ENCODE results near the gene MYO16. TPM values are rescaled to one million over a fixed set of nuclear protein-coding genes. Genes with fewer than 3 reads are reported as not detected.

MYO16 gene
- total RNA-seq, 3 donors from 2014 or later = 0.15 to 0.48 (median 0.33) TPM

DNA sequence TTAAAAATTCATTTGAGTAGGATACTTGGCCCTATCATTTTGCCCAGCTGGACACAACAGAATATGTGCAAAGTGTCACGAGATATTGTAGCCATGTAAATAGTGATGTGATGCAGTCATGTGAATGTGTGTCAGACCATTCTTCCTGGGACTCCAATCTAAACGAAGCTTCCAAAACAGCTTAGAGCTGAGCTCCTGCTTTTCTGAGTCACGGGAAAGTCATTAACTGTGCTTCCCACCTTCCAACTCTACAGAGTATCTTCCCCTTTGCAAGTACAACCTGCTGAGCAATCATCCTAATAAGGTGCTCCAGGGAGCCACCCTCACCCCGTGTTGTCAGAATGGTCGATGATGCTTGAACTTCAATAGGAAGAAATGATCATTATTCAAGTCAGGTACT is 294.7 kb downstream of the MYO16 start:
- no peak overlapping the region for H3K27ac ChIP-seq
- H3K4me1 ChIP-seq = no peaks in the 10 kb centered on the region
- TF ChIP-seq POLR2AphosphoS5 (IDR thresholded peaks at IDR 0.05) (no peak), CTCF (IDR thresholded peaks at IDR 0.05) (no peak), POLR2A (IDR thresholded peaks at IDR 0.05) (no peak)
- no peak for DNase-seq (ENCODE audit: low spot score in 2 of 2)
- H3K4me3 ChIP-seq = no peak overlapping the region
- no peaks in the 10 kb centered on the region for H3K36me3 ChIP-seq
- intact Hi-C loops (cut with DNase I; ENCODE audit: low total_unique reads) = no loop called here
- H3K9me3 ChIP-seq = no peaks in the 10 kb centered on the region
- H3K27me3 ChIP-seq = no peaks in the 10 kb centered on the region

- no peak for TF ChIP-seq CTCF (IDR thresholded peaks at IDR 0.05)
- no peak for TF ChIP-seq POLR2AphosphoS5 (IDR thresholded peaks at IDR 0.05)
- no peak for TF ChIP-seq POLR2A (IDR thresholded peaks at IDR 0.05)
- Histone ChIP-seq H3K9me3 (no peaks in the 10 kb centered on the region), H3K27me3 (no peaks in the 10 kb centered on the region), H3K27ac (no peak overlapping the region), H3K4me1 (no peaks in the 10 kb centered on the region), H3K4me3 (no peak overlapping the region), H3K36me3 (no peaks in the 10 kb centered on the region)
- DNase-seq (ENCODE audit: low spot score in 2 of 2) = no peak
- intact Hi-C loops (cut with DNase I; ENCODE audit: low total_unique reads) = no loop called here
Observed at GRCh38 chr13:108924541-108924940, 295.1 kb downstream of the MYO16 start.

- Histone ChIP-seq H3K4me1 (no peaks in the 10 kb centered on the region), H3K27ac (no peak overlapping the region), H3K9me3 (no peaks in the 10 kb centered on the region), H3K27me3 (no peaks in the 10 kb centered on the region), H3K4me3 (no peak overlapping the region), H3K36me3 (no peaks in the 10 kb centered on the region)
- DNase-seq (ENCODE audit: low spot score in 2 of 2) = no peak
- intact Hi-C loops (cut with DNase I; ENCODE audit: low total_unique reads) = no loop called here
- no peak for TF ChIP-seq CTCF (IDR thresholded peaks at IDR 0.05)
- TF ChIP-seq POLR2AphosphoS5 (IDR thresholded peaks at IDR 0.05) = no peak
- TF ChIP-seq POLR2A (IDR thresholded peaks at IDR 0.05) = no peak
Observed at GRCh38 chr13:108925070-108925469, 295.7 kb downstream of the MYO16 start.

DNA sequence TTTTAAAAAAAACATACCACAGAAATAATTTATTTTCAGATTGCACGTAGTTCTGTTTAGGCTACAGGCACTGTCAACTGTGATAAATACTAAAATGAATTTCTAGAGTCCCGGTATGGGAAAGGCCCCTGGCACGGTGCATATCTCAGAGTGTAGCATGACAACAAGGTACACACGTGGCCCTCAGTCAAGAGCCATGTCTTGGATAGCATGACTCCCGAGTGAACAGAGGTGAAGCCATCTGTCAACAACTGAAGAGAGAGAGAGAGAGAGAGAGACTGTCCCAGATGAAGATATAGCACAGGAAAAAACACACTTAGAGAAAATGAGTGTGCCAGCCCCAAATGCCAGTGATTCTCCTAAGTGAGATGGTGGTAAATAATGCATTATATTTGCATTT is 297.5 kb downstream of the MYO16 start:
- H3K36me3 ChIP-seq = no peaks in the 10 kb centered on the region
- no peak for DNase-seq (ENCODE audit: low spot score in 2 of 2)
- H3K9me3 ChIP-seq = no peaks in the 10 kb centered on the region
- H3K4me3 ChIP-seq = no peak overlapping the region
- no peak overlapping the region for H3K27ac ChIP-seq
- intact Hi-C loops (cut with DNase I; ENCODE audit: low total_unique reads) = no loop called here
- no peaks in the 10 kb centered on the region for H3K4me1 ChIP-seq
- no peak for TF ChIP-seq POLR2AphosphoS5 (IDR thresholded peaks at IDR 0.05)
- no peak for TF ChIP-seq POLR2A (IDR thresholded peaks at IDR 0.05)
- no peak for TF ChIP-seq CTCF (IDR thresholded peaks at IDR 0.05)
- H3K27me3 ChIP-seq = no peaks in the 10 kb centered on the region

DNA sequence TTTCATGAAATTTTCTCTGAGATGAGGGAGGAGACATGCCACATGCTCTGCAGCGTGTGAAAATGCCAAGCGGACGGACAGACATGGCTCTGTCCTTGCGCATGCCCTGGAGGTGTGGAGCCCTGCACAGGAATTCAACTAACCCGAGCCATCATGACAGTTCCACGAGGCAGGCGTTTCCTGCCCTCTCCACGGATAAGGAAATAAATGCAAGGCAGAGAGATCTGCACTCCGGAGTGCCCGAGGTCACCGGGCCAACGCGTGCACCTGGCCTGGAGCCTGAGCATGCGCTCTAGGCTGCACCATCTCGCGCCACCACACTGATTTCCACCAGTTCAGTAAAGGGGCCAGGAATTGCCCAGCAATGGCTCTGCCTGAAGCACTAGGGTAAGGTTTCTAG is 298.2 kb downstream of the MYO16 start:
- no peak overlapping the region for H3K27ac ChIP-seq
- TF ChIP-seq CTCF (IDR thresholded peaks at IDR 0.05) = no peak
- TF ChIP-seq POLR2A (IDR thresholded peaks at IDR 0.05) = no peak
- no peak for TF ChIP-seq POLR2AphosphoS5 (IDR thresholded peaks at IDR 0.05)

More for the DNA sequence above, 298.2 kb downstream of the MYO16 start:
- Histone ChIP-seq H3K36me3 (no peaks in the 10 kb centered on the region), H3K4me3 (no peak overlapping the region), H3K4me1 (no peaks in the 10 kb centered on the region), H3K27me3 (no peaks in the 10 kb centered on the region), H3K9me3 (no peaks in the 10 kb centered on the region)
- no peak for DNase-seq (ENCODE audit: low spot score in 2 of 2)
- intact Hi-C loops (cut with DNase I; ENCODE audit: low total_unique reads) = no loop called here

Data from breast epithelium (tissue), 4 donors.